GM19023 (cell line): ENCODE results near the gene SPDYE18.
"Not testable (repeated sequence)": the region's sequence is repeated elsewhere in the genome, so short reads cannot be mapped to it uniquely, and the experiment has no call there.

ENCODE experiments used
- ATAC-seq: cut with Tn5 transposase; IDR thresholded peaks from one replicate; pipeline ENCODE4 v1.9.1; 2021; ENCODE audit warnings: mild to moderate bottlenecking, moderate library complexity; ENCODE audit not compliant: unreplicated experiment

SPDYE18 gene

GRCh38 chr7:77006127-77007110 lies 55.9 kb downstream of the SPDYE18 start:
- not testable (repeated sequence) for ATAC-seq

GRCh38 chr7:77005461-77006057 lies 56.8 kb downstream of the SPDYE18 start:
- ATAC-seq: not testable (repeated sequence)

- ATAC-seq: not testable (repeated sequence)
Measured at GRCh38 chr7:77004151-77004550, 58.2 kb downstream of the SPDYE18 start.

- not testable (repeated sequence) for ATAC-seq
Measured at GRCh38 chr7:77003241-77003640, 59.1 kb downstream of the SPDYE18 start.

GRCh38 chr7:77002678-77003233 lies 59.6 kb downstream of the SPDYE18 start:
- ATAC-seq: not testable (repeated sequence)

GRCh38 chr7:77002104-77002503 lies 60.3 kb downstream of the SPDYE18 start:
- not testable (repeated sequence) for ATAC-seq
